ENCODE results near the gene FCHO2. TPM values are rescaled to one million over a fixed set of nuclear protein-coding genes. Genes with fewer than 3 reads are reported as not detected.

FCHO2 gene
- total RNA-seq, 1 experiment from 2014 or later: 16.9 TPM

DNA sequence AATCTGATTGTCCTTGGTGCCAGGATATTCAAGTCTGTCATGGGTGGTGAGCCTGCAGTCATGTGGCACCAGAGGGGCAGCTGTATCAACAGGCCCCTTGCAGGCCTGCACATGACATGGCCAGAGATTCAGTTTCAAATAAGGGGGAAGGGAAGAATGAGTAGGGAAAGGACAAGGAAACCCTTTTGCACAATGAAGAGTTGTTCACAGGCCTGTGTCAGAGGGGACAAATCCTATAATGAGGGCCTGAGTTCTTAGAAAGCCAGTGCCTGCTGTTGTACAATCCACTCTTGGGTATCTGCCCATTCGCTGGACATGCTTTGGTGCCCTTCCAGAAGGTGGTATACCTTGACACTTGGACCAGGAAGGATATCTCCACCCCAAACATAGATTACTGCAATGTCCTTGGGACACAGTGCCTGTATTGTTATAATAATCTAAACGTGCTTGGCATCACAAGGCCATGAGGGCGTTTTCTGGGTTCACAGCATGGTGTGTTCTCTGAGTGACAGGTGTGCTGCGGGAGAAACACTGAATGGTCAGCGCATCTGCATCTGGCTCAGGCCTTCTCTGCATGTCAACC lies 162.6 kb downstream of the FCHO2 start:
- ChIA-PET POLR2A (no interaction called here), CTCF (no interaction called here)
- TF ChIP-seq, protein P1, sequence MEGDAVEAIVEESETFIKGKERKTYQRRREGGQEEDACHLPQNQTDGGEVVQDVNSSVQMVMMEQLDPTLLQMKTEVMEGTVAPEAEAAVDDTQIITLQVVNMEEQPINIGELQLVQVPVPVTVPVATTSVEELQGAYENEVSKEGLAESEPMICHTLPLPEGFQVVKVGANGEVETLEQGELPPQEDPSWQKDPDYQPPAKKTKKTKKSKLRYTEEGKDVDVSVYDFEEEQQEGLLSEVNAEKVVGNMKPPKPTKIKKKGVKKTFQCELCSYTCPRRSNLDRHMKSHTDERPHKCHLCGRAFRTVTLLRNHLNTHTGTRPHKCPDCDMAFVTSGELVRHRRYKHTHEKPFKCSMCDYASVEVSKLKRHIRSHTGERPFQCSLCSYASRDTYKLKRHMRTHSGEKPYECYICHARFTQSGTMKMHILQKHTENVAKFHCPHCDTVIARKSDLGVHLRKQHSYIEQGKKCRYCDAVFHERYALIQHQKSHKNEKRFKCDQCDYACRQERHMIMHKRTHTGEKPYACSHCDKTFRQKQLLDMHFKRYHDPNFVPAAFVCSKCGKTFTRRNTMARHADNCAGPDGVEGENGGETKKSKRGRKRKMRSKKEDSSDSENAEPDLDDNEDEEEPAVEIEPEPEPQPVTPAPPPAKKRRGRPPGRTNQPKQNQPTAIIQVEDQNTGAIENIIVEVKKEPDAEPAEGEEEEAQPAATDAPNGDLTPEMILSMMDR (IDR thresholded peaks at IDR 0.05; ENCODE audit: unreplicated experiment): no peak
- Mint-ChIP-seq H3K27me3 (ENCODE audit: insufficient read depth, unreplicated experiment) (no peaks in the 10 kb centered on the region), H3K36me3 (ENCODE audit: insufficient read depth, unreplicated experiment) (no peaks in the 10 kb centered on the region), H3K4me1 (ENCODE audit: insufficient read depth, unreplicated experiment) (peaks cover 19% of the 10 kb centered on the region), H3K9me3 (ENCODE audit: unreplicated experiment) (no peaks in the 10 kb centered on the region), H3K4me3 (ENCODE audit: unreplicated experiment) (no peak overlapping the region), H3K27ac (ENCODE audit: low read depth, unreplicated experiment) (no peak overlapping the region)
- BruUV-seq (replicated peaks): no TSS peak
- intact Hi-C loops (cut with micrococcal nuclease): no loop called here
- DNase-seq (ENCODE audit: unreplicated experiment): no peak

DNA sequence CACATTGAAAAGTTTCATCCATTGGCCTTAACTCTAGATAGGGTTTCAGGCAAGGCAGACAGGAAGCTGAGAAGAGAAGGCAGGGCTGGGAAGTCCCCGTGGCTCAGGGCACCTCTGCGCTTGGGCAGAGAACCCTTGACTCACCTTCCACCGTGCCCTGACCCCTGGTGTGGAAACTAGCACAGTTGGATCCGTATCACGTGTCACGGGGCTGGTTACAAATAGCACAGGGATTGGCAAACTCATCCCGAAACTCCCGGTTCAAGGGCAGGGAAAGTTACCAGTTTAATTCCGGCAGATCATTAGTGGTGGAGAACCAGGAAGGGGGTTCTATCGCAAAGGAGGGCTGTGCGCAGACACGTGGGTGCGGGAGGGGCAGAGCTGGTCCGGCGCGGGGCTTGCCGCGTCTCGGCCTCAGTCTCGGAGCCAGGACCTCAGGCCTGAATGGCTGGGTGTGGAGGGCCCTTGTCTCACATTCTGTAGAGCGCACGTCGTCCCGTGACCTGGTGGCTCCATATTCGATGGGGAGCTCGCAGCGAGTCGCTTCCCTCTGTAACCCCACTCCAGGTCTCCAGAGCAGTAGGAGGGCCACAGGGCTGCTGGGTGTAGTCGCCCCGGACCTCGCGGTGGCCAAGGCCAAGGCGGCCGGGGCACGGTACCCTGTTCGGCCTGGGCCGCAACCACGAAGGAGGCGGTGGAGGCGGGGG lies 163.8 kb downstream of the FCHO2 start:
- Mint-ChIP-seq H3K9me3 (ENCODE audit: unreplicated experiment) (no peaks in the 10 kb centered on the region), H3K4me3 (ENCODE audit: unreplicated experiment) (peak overlapping the region; percentile 50), H3K4me1 (ENCODE audit: insufficient read depth, unreplicated experiment) (peaks cover 19% of the 10 kb centered on the region), H3K27me3 (ENCODE audit: insufficient read depth, unreplicated experiment) (no peaks in the 10 kb centered on the region), H3K27ac (ENCODE audit: low read depth, unreplicated experiment) (no peak overlapping the region), H3K36me3 (ENCODE audit: insufficient read depth, unreplicated experiment) (no peaks in the 10 kb centered on the region)
- POLR2A ChIA-PET: interaction anchor here (0.6 kb wide), 1 partner anchor 379 kb away, joined by 3 read pairs; no protein-coding TSS in a partner anchor
- TF ChIP-seq, protein P1 (IDR thresholded peaks at IDR 0.05; ENCODE audit: unreplicated experiment): no peak
- intact Hi-C loops (cut with micrococcal nuclease): no loop called here
- DNase-seq (ENCODE audit: unreplicated experiment): peak; percentile 63
- no TSS peak for BruUV-seq (replicated peaks)
- CTCF ChIA-PET: interaction anchor here (0.9 kb wide), 1 partner anchor 37 kb away, joined by 4 read pairs; no protein-coding TSS in a partner anchor

DNA sequence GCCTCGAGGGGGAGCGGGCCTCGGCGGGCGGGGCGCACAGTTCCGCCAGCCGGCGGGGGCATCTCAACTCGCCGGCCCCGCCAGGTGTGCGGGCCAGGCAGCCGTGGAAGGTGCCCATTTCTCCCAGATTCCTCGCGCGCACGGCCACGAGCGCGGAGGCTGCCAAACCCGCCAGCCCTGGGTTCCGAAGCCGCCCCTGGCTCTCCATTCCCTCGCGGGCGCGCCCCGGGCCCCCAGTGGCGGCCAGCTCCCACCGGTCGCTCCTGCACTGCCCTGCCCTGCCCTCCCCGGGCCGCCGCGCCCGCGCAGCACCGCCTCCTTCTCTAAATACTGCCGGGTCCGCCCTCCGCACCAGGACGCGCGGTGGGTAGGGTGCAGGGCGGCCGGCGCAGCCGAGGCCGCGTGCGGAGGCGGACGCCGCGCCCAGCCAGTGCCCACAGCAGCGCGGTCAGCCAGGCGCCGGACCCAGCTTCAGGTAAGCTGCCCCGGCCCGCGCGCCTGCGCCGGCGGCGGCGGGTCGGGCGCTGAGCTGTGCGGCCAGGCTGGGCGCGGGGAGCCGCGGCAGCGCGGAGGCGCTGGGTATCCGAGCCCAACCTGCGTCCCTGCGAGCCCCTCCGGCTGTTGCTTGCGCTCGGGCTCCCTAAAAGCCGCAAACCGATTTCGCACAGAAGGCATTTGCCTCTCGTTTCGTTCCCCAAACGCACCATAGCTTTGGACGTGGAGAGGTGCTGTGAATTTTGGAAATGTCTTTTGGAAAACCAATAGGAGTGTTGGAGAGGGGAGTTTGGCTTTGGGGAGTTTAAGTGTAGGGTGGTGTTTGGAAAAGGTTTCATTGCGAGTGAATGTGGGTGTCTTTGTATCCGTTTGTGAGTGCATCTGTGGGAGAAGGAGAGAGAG lies 164.6 kb downstream of the FCHO2 start, which contains the start of gene TMEM171:
Gene TMEM171 (plus strand): TSS at position 354 of the 897 bp plus-strand sequence. CDS start 2,799 bp downstream, outside the sequence.
- Mint-ChIP-seq H3K27ac (ENCODE audit: low read depth, unreplicated experiment) (no peak within 1 kb of the TSS), H3K4me1 (ENCODE audit: insufficient read depth, unreplicated experiment) (peaks cover 12% of the 10 kb centered on the region), H3K9me3 (ENCODE audit: unreplicated experiment) (no peaks in the 10 kb centered on the region), H3K27me3 (ENCODE audit: insufficient read depth, unreplicated experiment) (no peaks in the 10 kb centered on the region), H3K36me3 (ENCODE audit: insufficient read depth, unreplicated experiment) (no peaks in the 10 kb centered on the region), H3K4me3 (ENCODE audit: unreplicated experiment) (peak within 1 kb of the TSS; percentile 50)
- no TSS peak for BruUV-seq (replicated peaks)
- ChIA-PET CTCF (no interaction called here), POLR2A (interaction anchor here (0.6 to 0.9 kb wide), 2 partner anchors 9 to 679 kb away, joined by 3 to 4 read pairs; no protein-coding TSS in a partner anchor)
- TF ChIP-seq, protein P1 (IDR thresholded peaks at IDR 0.05; ENCODE audit: unreplicated experiment): no peak
- DNase-seq (ENCODE audit: unreplicated experiment): peak; percentile 66
- intact Hi-C loops (cut with micrococcal nuclease): no loop called here

DNA sequence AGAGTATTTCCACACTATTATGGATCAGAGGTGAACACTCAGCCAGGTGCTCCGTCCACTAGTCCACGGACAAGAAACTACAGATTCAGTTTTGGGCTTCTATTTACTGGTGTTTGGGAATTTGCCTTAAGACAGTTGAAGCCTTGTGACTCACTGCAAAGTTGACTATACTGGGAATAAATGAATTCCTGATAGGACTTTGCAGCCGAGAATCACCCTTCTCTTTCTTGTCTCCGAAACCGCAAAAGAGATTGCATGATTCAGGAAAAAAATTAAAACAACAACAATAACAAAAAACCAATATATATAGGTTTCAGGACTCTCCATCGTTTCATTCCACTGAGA lies 165.2 kb downstream of the FCHO2 start:
- no peaks in the 10 kb centered on the region for H3K36me3 Mint-ChIP-seq (ENCODE audit: insufficient read depth, unreplicated experiment)
- ChIA-PET POLR2A (interaction anchor here (0.9 kb wide), 1 partner anchor 10 kb away, joined by 4 read pairs; no protein-coding TSS in a partner anchor), CTCF (interaction anchor here (0.9 kb wide), 1 partner anchor 721 kb away, joined by 4 read pairs; no protein-coding TSS in a partner anchor)
- intact Hi-C loops (cut with micrococcal nuclease): no loop called here
- no peak overlapping the region for H3K27ac Mint-ChIP-seq (ENCODE audit: low read depth, unreplicated experiment)
- peak; percentile 30 for DNase-seq (ENCODE audit: unreplicated experiment)
- no TSS peak for BruUV-seq (replicated peaks)
- peak overlapping the region; percentile 49 for H3K4me3 Mint-ChIP-seq (ENCODE audit: unreplicated experiment)
- H3K9me3 Mint-ChIP-seq (ENCODE audit: unreplicated experiment): no peaks in the 10 kb centered on the region
- H3K27me3 Mint-ChIP-seq (ENCODE audit: insufficient read depth, unreplicated experiment): no peaks in the 10 kb centered on the region
- peaks cover 6% of the 10 kb centered on the region for H3K4me1 Mint-ChIP-seq (ENCODE audit: insufficient read depth, unreplicated experiment)
- TF ChIP-seq, protein P1 (IDR thresholded peaks at IDR 0.05; ENCODE audit: unreplicated experiment): no peak

All from MCF 10A (cell line).